Body of pancreas (tissue), 4 donors: ENCODE results near the gene MXD4.

Experiments used
- POLR2A ChIP-seq, 3 donors: fragments of 450-650 bp; IDR thresholded peaks; one replicate each; pipeline ENCODE4 v1.6.1; 2016; ENCODE audit warnings: antibody characterized with exemption in 3 of 3, mild to moderate bottlenecking in 2 of 3
- TF ChIP-seq, protein P1 (sequence below), 7 experiments: fragments of 450-650 bp in 4 of 7; fragments of 200-600 bp in 3 of 7; sonication (generic) in 3 of 7; IDR thresholded peaks; one replicate each; pipeline ENCODE4 v1.5.1; 2016 to 2019; ENCODE audit warnings: antibody characterized with exemption in 7 of 7

- TF ChIP-seq, protein P1, sequence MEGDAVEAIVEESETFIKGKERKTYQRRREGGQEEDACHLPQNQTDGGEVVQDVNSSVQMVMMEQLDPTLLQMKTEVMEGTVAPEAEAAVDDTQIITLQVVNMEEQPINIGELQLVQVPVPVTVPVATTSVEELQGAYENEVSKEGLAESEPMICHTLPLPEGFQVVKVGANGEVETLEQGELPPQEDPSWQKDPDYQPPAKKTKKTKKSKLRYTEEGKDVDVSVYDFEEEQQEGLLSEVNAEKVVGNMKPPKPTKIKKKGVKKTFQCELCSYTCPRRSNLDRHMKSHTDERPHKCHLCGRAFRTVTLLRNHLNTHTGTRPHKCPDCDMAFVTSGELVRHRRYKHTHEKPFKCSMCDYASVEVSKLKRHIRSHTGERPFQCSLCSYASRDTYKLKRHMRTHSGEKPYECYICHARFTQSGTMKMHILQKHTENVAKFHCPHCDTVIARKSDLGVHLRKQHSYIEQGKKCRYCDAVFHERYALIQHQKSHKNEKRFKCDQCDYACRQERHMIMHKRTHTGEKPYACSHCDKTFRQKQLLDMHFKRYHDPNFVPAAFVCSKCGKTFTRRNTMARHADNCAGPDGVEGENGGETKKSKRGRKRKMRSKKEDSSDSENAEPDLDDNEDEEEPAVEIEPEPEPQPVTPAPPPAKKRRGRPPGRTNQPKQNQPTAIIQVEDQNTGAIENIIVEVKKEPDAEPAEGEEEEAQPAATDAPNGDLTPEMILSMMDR (IDR thresholded peaks at IDR 0.05), result no peak
- TF ChIP-seq POLR2A (IDR thresholded peaks at IDR 0.05), result no peak
These were observed 9.5 kb upstream of the MXD4 start for GRCh38 chr4:2271279-2272025.
